Measurements from ENCODE around the gene CEP350.
"Not testable (repeated sequence)": the region's sequence is repeated elsewhere in the genome, so short reads cannot be mapped to it uniquely, and the experiment has no call there.

The CEP350 gene

GRCh38 chr1:179978199-179979079 is 23.8 kb downstream of the CEP350 start:
- no peaks in the 10 kb centered on the region for H3K4me1 ChIP-seq
- no peaks in the 10 kb centered on the region for H3K27me3 ChIP-seq
- no peak overlapping the region for H3K9ac ChIP-seq
- H3K4me2 ChIP-seq: no peak overlapping the region
- H3K27ac ChIP-seq: no peak overlapping the region
- H4K20me1 ChIP-seq: peaks cover 55% of the 10 kb centered on the region; the same call in 1 of the 2 replicates
- no peak overlapping the region for H3K4me3 ChIP-seq
- H3K9me3 ChIP-seq: peaks cover 22% of the 10 kb centered on the region
- peaks cover 22% of the 10 kb centered on the region; the same call in 1 of the 2 replicates for H3K36me3 ChIP-seq
- no peak for TF ChIP-seq Cebpa-rat (IDR thresholded peaks at IDR 0.05)

- TF ChIP-seq Cebpa-rat (IDR thresholded peaks at IDR 0.05): no peak
- no peaks in the 10 kb centered on the region for H3K27me3 ChIP-seq
- H3K9ac ChIP-seq: no peak overlapping the region
- peaks cover 9% of the 10 kb centered on the region for H3K9me3 ChIP-seq
- no peaks in the 10 kb centered on the region for H3K4me1 ChIP-seq
- no peak overlapping the region for H3K4me2 ChIP-seq
- H4K20me1 ChIP-seq: peaks cover 51% of the 10 kb centered on the region
- H3K36me3 ChIP-seq: peaks cover 33% of the 10 kb centered on the region
- no peak overlapping the region for H3K4me3 ChIP-seq
- H3K27ac ChIP-seq: no peak overlapping the region
These were observed 29.5 kb downstream of the CEP350 start for GRCh38 chr1:179984101-179984500.

- peaks cover 51% of the 10 kb centered on the region for H4K20me1 ChIP-seq
These were observed 30.3 kb downstream of the CEP350 start for GRCh38 chr1:179984942-179985341.

GRCh38 chr1:179990847-179991246 is 36.2 kb downstream of the CEP350 start:
- Histone ChIP-seq H3K4me1 (no peaks in the 10 kb centered on the region), H3K4me2 (no peak overlapping the region), H3K9ac (no peak overlapping the region), H4K20me1 (peaks cover 12% of the 10 kb centered on the region; the same call in 1 of the 2 replicates), H3K27ac (no peak overlapping the region), H3K36me3 (peaks cover 67% of the 10 kb centered on the region), H3K4me3 (no peak overlapping the region), H3K27me3 (no peaks in the 10 kb centered on the region), H3K9me3 (no peaks in the 10 kb centered on the region)
- no peak for TF ChIP-seq Cebpa-rat (IDR thresholded peaks at IDR 0.05)

More at GRCh38 chr1:179984942-179985341, 30.3 kb downstream of the CEP350 start:
- no peaks in the 10 kb centered on the region for H3K27me3 ChIP-seq
- no peak overlapping the region for H3K4me3 ChIP-seq
- H3K4me2 ChIP-seq: no peak overlapping the region
- TF ChIP-seq Cebpa-rat (IDR thresholded peaks at IDR 0.05): no peak
- no peak overlapping the region for H3K9ac ChIP-seq
- peaks cover under 1% of the 10 kb centered on the region; the same call in 1 of the 2 replicates for H3K9me3 ChIP-seq
- no peaks in the 10 kb centered on the region for H3K4me1 ChIP-seq
- H3K36me3 ChIP-seq: peaks cover 40% of the 10 kb centered on the region
- no peak overlapping the region for H3K27ac ChIP-seq

GRCh38 chr1:179995576-179995975 is 41.0 kb downstream of the CEP350 start:
- H3K27me3 ChIP-seq: no peaks in the 10 kb centered on the region
- no peak overlapping the region for H3K9ac ChIP-seq
- no peak overlapping the region for H3K4me2 ChIP-seq
- no peaks in the 10 kb centered on the region for H3K4me1 ChIP-seq
- TF ChIP-seq Cebpa-rat (IDR thresholded peaks at IDR 0.05): no peak
- H3K27ac ChIP-seq: no peak overlapping the region
- H3K9me3 ChIP-seq: no peaks in the 10 kb centered on the region
- H3K4me3 ChIP-seq: no peak overlapping the region
- no peaks in the 10 kb centered on the region for H4K20me1 ChIP-seq
- peaks cover 68% of the 10 kb centered on the region for H3K36me3 ChIP-seq

GRCh38 chr1:179996099-179996498 is 41.5 kb downstream of the CEP350 start:
- Histone ChIP-seq H3K4me3 (no peak overlapping the region), H3K36me3 (peaks cover 66% of the 10 kb centered on the region), H3K9me3 (no peaks in the 10 kb centered on the region), H4K20me1 (no peaks in the 10 kb centered on the region), H3K4me2 (no peak overlapping the region), H3K27me3 (no peaks in the 10 kb centered on the region), H3K4me1 (no peaks in the 10 kb centered on the region), H3K27ac (no peak overlapping the region), H3K9ac (no peak overlapping the region)
- TF ChIP-seq Cebpa-rat (IDR thresholded peaks at IDR 0.05): no peak

- H3K27me3 ChIP-seq: no peaks in the 10 kb centered on the region
- no peak for TF ChIP-seq Cebpa-rat (IDR thresholded peaks at IDR 0.05)
- no peak overlapping the region for H3K27ac ChIP-seq
These were observed 46.0 kb downstream of the CEP350 start for GRCh38 chr1:180000575-180000974.

GRCh38 chr1:180002437-180002836 is 47.8 kb downstream of the CEP350 start:
- 0 out of 2 replicates have a peak, but pooled peaks cover 4% of the 10 kb centered on the region for H4K20me1 ChIP-seq
- H3K9me3 ChIP-seq: peaks cover 9% of the 10 kb centered on the region
- H3K4me1 ChIP-seq: peaks cover 19% of the 10 kb centered on the region
- no peak overlapping the region for H3K4me3 ChIP-seq
- no peaks in the 10 kb centered on the region for H3K27me3 ChIP-seq
- H3K27ac ChIP-seq: no peak overlapping the region
- no peak overlapping the region for H3K9ac ChIP-seq
- peaks cover 73% of the 10 kb centered on the region for H3K36me3 ChIP-seq
- TF ChIP-seq Cebpa-rat (IDR thresholded peaks at IDR 0.05): no peak
- H3K4me2 ChIP-seq: peak overlapping the region; percentile 33

More at GRCh38 chr1:180000575-180000974, 46.0 kb downstream of the CEP350 start:
- no peak overlapping the region for H3K4me2 ChIP-seq
- H3K36me3 ChIP-seq: peaks cover 68% of the 10 kb centered on the region
- H3K9me3 ChIP-seq: no peaks in the 10 kb centered on the region; the same call in 1 of the 2 replicates
- peaks cover 19% of the 10 kb centered on the region for H3K4me1 ChIP-seq
- H4K20me1 ChIP-seq: 0 out of 2 replicates have a peak, but pooled peaks cover 4% of the 10 kb centered on the region
- H3K4me3 ChIP-seq: no peak overlapping the region
- H3K9ac ChIP-seq: no peak overlapping the region

- Histone ChIP-seq H3K27me3 (no peaks in the 10 kb centered on the region), H3K4me3 (no peak overlapping the region), H3K4me1 (peaks cover 19% of the 10 kb centered on the region), H3K4me2 (peak overlapping the region; percentile 33), H3K27ac (no peak overlapping the region), H3K9me3 (peaks cover 9% of the 10 kb centered on the region), H3K36me3 (peaks cover 71% of the 10 kb centered on the region), H4K20me1 (0 out of 2 replicates have a peak, but pooled peaks cover 4% of the 10 kb centered on the region), H3K9ac (no peak overlapping the region)
- no peak for TF ChIP-seq Cebpa-rat (IDR thresholded peaks at IDR 0.05)
These were observed 48.6 kb downstream of the CEP350 start for GRCh38 chr1:180003026-180003695.

- H3K36me3 ChIP-seq: peaks cover 68% of the 10 kb centered on the region
- not testable (repeated sequence) for H3K4me3 ChIP-seq, H3K27me3 ChIP-seq, H4K20me1 ChIP-seq, H3K9ac ChIP-seq, H3K27ac ChIP-seq, H3K4me2 ChIP-seq, H3K9me3 ChIP-seq
- peaks cover 19% of the 10 kb centered on the region for H3K4me1 ChIP-seq
These were observed 52.2 kb downstream of the CEP350 start for GRCh38 chr1:180006762-180007161.

Measured in BLaER1 (cell line).